ENCODE data around the gene ANO2. TPM values are rescaled to one million over a fixed set of nuclear protein-coding genes. Genes with fewer than 3 reads are reported as not detected.
A peak's percentile ranks its signal among the peaks of the same experiment; 100 is the strongest.

The ANO2 gene
- total and polyA plus RNA-seq, 4 donors = 6.4 to 19.2 (median 9.6) TPM

DNA sequence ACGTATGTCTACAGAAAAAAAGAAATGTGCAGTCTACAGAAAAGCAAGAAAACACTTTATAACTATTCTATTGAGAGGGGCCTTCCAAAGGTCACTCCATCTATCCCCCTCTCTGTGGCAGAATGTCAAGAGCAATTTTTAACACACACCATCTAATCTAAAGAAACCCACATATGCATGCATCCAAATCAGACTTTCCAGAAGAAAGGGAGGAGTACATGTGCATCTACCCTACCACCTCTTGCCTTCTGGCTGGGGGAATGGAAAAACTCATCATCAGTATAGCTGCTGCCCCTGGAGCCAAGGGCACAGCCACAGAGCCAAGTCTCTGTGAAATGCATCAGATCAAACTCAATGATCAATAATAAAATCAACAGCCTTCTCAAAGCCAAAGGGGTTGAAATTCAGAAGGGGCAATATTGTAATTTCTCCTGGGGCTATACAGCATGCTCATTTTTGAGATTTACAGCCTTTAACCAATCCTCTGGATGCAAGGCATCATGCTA, 63.9 kb downstream of the ANO2 start:
- no CpG with 5 or more reads among the region's 1 CpG for WGBS (ENCODE audit: insufficient coverage)
- Histone ChIP-seq H3K27me3 (ENCODE audit: control insufficient read depth, insufficient read depth, low read length) (no peaks in the 10 kb centered on the region), H3K9me3 (ENCODE audit: control insufficient read depth, insufficient read depth, low read length) (no peaks in the 10 kb centered on the region), H3K27ac (ENCODE audit: low read depth, low read length) (no peak overlapping the region), H3K4me1 (ENCODE audit: control insufficient read depth, insufficient read depth, low read length) (peaks cover 7% of the 10 kb centered on the region), H3K36me3 (ENCODE audit: control insufficient read depth, insufficient read depth, low read length) (no peaks in the 10 kb centered on the region), H3K4me3 (ENCODE audit: low read depth, low read length) (no peak overlapping the region)
- no peak for DNase-seq (ENCODE audit: low read depth in 4 of 6, low spot score in 6 of 6)

- WGBS (ENCODE audit: insufficient coverage) = 100% methylated on average over 1 of the region's 4 CpGs
- H3K27ac ChIP-seq (ENCODE audit: low read depth, low read length) = no peak overlapping the region
- H3K4me1 ChIP-seq (ENCODE audit: control insufficient read depth, insufficient read depth, low read length) = peaks cover 4% of the 10 kb centered on the region
These were observed 69.2 kb downstream of the ANO2 start for GRCh38 chr12:5875851-5876250.

GRCh38 chr12:5874514-5874913, 70.5 kb downstream of the ANO2 start:
- Histone ChIP-seq H3K9me3 (ENCODE audit: control insufficient read depth, insufficient read depth, low read length) (no peaks in the 10 kb centered on the region), H3K4me3 (ENCODE audit: low read depth, low read length) (no peak overlapping the region), H3K27me3 (ENCODE audit: control insufficient read depth, insufficient read depth, low read length) (no peaks in the 10 kb centered on the region), H3K27ac (ENCODE audit: low read depth, low read length) (no peak overlapping the region), H3K36me3 (ENCODE audit: control insufficient read depth, insufficient read depth, low read length) (no peaks in the 10 kb centered on the region), H3K4me1 (ENCODE audit: control insufficient read depth, insufficient read depth, low read length) (peaks cover 4% of the 10 kb centered on the region)
- WGBS (ENCODE audit: insufficient coverage) = 92% methylated on average over 5 of the region's 8 CpGs
- DNase-seq (ENCODE audit: low read depth in 4 of 6, low spot score in 6 of 6) = no peak

More at GRCh38 chr12:5875851-5876250, 69.2 kb downstream of the ANO2 start:
- no peaks in the 10 kb centered on the region for H3K27me3 ChIP-seq (ENCODE audit: control insufficient read depth, insufficient read depth, low read length)
- no peak for DNase-seq (ENCODE audit: low read depth in 4 of 6, low spot score in 6 of 6)
- no peaks in the 10 kb centered on the region for H3K9me3 ChIP-seq (ENCODE audit: control insufficient read depth, insufficient read depth, low read length)
- H3K4me3 ChIP-seq (ENCODE audit: low read depth, low read length) = no peak overlapping the region
- H3K36me3 ChIP-seq (ENCODE audit: control insufficient read depth, insufficient read depth, low read length) = no peaks in the 10 kb centered on the region

- H3K27ac ChIP-seq (ENCODE audit: low read depth, low read length) = no peak overlapping the region
- H3K4me1 ChIP-seq (ENCODE audit: control insufficient read depth, insufficient read depth, low read length) = peaks cover 4% of the 10 kb centered on the region
- no peaks in the 10 kb centered on the region for H3K36me3 ChIP-seq (ENCODE audit: control insufficient read depth, insufficient read depth, low read length)
- no peak for DNase-seq (ENCODE audit: low read depth in 4 of 6, low spot score in 6 of 6)
- H3K4me3 ChIP-seq (ENCODE audit: low read depth, low read length) = no peak overlapping the region
- no peaks in the 10 kb centered on the region for H3K27me3 ChIP-seq (ENCODE audit: control insufficient read depth, insufficient read depth, low read length)
- WGBS (ENCODE audit: insufficient coverage) = 57% methylated on average over 10 of the region's 10 CpGs
- no peaks in the 10 kb centered on the region for H3K9me3 ChIP-seq (ENCODE audit: control insufficient read depth, insufficient read depth, low read length)
These were observed 71.7 kb downstream of the ANO2 start for GRCh38 chr12:5873281-5873919.

DNA sequence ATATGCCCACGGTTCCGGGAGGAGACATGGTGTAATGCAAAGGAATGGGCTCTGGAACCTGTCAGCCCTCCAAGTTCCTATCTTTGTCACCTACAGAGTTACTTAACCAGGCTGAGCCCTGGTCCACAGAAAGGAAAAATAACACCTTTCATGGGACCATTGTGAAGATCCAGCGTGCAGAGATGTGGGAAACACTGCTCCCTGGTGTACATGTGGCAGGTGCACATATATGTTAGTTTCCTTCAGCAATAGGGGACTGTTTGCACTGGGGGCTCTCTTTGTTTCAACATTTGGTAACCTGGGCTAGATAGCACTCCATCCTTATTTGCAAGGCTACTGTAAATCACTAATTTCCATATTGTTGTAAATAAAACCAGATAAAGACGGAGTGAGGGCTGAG, 72.3 kb downstream of the ANO2 start:
- no peak overlapping the region for H3K27ac ChIP-seq (ENCODE audit: low read depth, low read length)
- 17% methylated on average over 1 of the region's 4 CpGs for WGBS (ENCODE audit: insufficient coverage)
- no peaks in the 10 kb centered on the region for H3K9me3 ChIP-seq (ENCODE audit: control insufficient read depth, insufficient read depth, low read length)

DNA sequence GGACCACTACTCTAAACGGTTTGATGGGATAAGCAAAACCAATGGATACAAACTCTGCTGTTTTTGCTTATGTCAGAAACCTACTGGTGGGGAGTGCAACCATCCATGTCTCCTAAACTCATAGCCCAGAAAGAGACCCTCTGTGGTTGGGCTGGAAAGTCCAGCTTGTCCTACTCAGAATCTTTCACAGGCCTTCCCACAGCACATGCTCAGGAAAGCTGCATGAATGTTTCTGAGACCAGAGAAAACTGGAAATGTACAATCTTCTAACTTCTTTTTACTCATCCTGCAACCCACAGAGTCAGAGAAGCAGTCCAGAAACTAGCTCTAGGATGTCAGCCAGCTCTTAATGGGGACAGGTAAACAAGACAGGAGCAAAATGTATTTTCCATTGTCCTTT, 73.3 kb downstream of the ANO2 start:
- Histone ChIP-seq H3K27me3 (ENCODE audit: control insufficient read depth, insufficient read depth, low read length) (no peaks in the 10 kb centered on the region), H3K4me1 (ENCODE audit: control insufficient read depth, insufficient read depth, low read length) (peaks cover 4% of the 10 kb centered on the region), H3K4me3 (ENCODE audit: low read depth, low read length) (no peak overlapping the region), H3K9me3 (ENCODE audit: control insufficient read depth, insufficient read depth, low read length) (no peaks in the 10 kb centered on the region), H3K36me3 (ENCODE audit: control insufficient read depth, insufficient read depth, low read length) (no peaks in the 10 kb centered on the region), H3K27ac (ENCODE audit: low read depth, low read length) (no peak overlapping the region)
- no peak for DNase-seq (ENCODE audit: low read depth in 4 of 6, low spot score in 6 of 6)
- WGBS (ENCODE audit: insufficient coverage) = no CpG with 5 or more reads among the region's 1 CpG

More for the DNA sequence above, 72.3 kb downstream of the ANO2 start:
- peak in 2 of 6 donors; percentile 25 to 26 for DNase-seq (ENCODE audit: low read depth in 4 of 6, low spot score in 6 of 6)
- no peak overlapping the region for H3K4me3 ChIP-seq (ENCODE audit: low read depth, low read length)
- H3K36me3 ChIP-seq (ENCODE audit: control insufficient read depth, insufficient read depth, low read length) = no peaks in the 10 kb centered on the region
- no peaks in the 10 kb centered on the region for H3K27me3 ChIP-seq (ENCODE audit: control insufficient read depth, insufficient read depth, low read length)
- H3K4me1 ChIP-seq (ENCODE audit: control insufficient read depth, insufficient read depth, low read length) = peaks cover 4% of the 10 kb centered on the region

GRCh38 chr12:5870183-5870582, 74.9 kb downstream of the ANO2 start:
- no peak for DNase-seq (ENCODE audit: low read depth in 4 of 6, low spot score in 6 of 6)
- H3K4me1 ChIP-seq (ENCODE audit: control insufficient read depth, insufficient read depth, low read length) = peaks cover 4% of the 10 kb centered on the region
- no peaks in the 10 kb centered on the region for H3K27me3 ChIP-seq (ENCODE audit: control insufficient read depth, insufficient read depth, low read length)
- no peak overlapping the region for H3K4me3 ChIP-seq (ENCODE audit: low read depth, low read length)
- no peaks in the 10 kb centered on the region for H3K9me3 ChIP-seq (ENCODE audit: control insufficient read depth, insufficient read depth, low read length)
- no peak overlapping the region for H3K27ac ChIP-seq (ENCODE audit: low read depth, low read length)
- no peaks in the 10 kb centered on the region for H3K36me3 ChIP-seq (ENCODE audit: control insufficient read depth, insufficient read depth, low read length)
- WGBS (ENCODE audit: insufficient coverage) = 66% methylated on average over 3 of the region's 3 CpGs

- Histone ChIP-seq H3K36me3 (ENCODE audit: control insufficient read depth, insufficient read depth, low read length) (no peaks in the 10 kb centered on the region), H3K27me3 (ENCODE audit: control insufficient read depth, insufficient read depth, low read length) (no peaks in the 10 kb centered on the region), H3K27ac (ENCODE audit: low read depth, low read length) (no peak overlapping the region), H3K4me1 (ENCODE audit: control insufficient read depth, insufficient read depth, low read length) (peaks cover 4% of the 10 kb centered on the region), H3K4me3 (ENCODE audit: low read depth, low read length) (no peak overlapping the region), H3K9me3 (ENCODE audit: control insufficient read depth, insufficient read depth, low read length) (no peaks in the 10 kb centered on the region)
- DNase-seq (ENCODE audit: low read depth in 4 of 6, low spot score in 6 of 6) = no peak
- WGBS (ENCODE audit: insufficient coverage) = 92% methylated on average over 10 of the region's 10 CpGs
These were observed 76.3 kb downstream of the ANO2 start for GRCh38 chr12:5868625-5869295.

GRCh38 chr12:5865397-5865796, 79.7 kb downstream of the ANO2 start:
- WGBS (ENCODE audit: insufficient coverage) = 100% methylated on average over 2 of the region's 2 CpGs
- Histone ChIP-seq H3K27ac (ENCODE audit: low read depth, low read length) (no peak overlapping the region), H3K4me1 (ENCODE audit: control insufficient read depth, insufficient read depth, low read length) (no peaks in the 10 kb centered on the region), H3K27me3 (ENCODE audit: control insufficient read depth, insufficient read depth, low read length) (no peaks in the 10 kb centered on the region), H3K36me3 (ENCODE audit: control insufficient read depth, insufficient read depth, low read length) (no peaks in the 10 kb centered on the region), H3K4me3 (ENCODE audit: low read depth, low read length) (no peak overlapping the region), H3K9me3 (ENCODE audit: control insufficient read depth, insufficient read depth, low read length) (no peaks in the 10 kb centered on the region)
- DNase-seq (ENCODE audit: low read depth in 4 of 6, low spot score in 6 of 6) = no peak

DNA sequence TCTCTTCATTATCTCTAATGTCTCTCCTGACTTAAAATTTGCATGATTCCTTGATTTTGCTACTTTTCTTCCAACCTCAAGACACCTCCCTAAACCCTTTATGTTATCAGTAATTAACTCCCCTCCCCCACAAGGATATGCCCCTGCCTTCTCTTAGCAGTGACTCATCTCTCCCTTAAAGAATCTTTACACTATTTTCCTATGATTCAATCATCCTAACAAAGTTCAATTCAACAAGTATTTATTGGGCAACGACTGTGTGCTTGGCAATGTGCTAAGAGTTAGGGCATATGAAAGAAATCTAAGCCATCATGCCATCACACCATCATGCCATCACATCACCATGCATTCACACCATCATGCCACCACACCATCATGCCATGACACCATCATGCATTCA, 80.1 kb downstream of the ANO2 start:
- Histone ChIP-seq H3K27me3 (ENCODE audit: control insufficient read depth, insufficient read depth, low read length) (no peaks in the 10 kb centered on the region), H3K4me1 (ENCODE audit: control insufficient read depth, insufficient read depth, low read length) (no peaks in the 10 kb centered on the region), H3K9me3 (ENCODE audit: control insufficient read depth, insufficient read depth, low read length) (no peaks in the 10 kb centered on the region), H3K36me3 (ENCODE audit: control insufficient read depth, insufficient read depth, low read length) (no peaks in the 10 kb centered on the region), H3K4me3 (ENCODE audit: low read depth, low read length) (no peak overlapping the region), H3K27ac (ENCODE audit: low read depth, low read length) (no peak overlapping the region)
- DNase-seq (ENCODE audit: low read depth in 4 of 6, low spot score in 6 of 6) = no peak
- WGBS (ENCODE audit: insufficient coverage) = no CpG with 5 or more reads among the region's 1 CpG
